ENCODE measurements around the gene POU2AF1. TPM values are rescaled to one million over a fixed set of nuclear protein-coding genes. Genes with fewer than 3 reads are reported as not detected.

Gene POU2AF1
- total RNA-seq, 1 experiment from 2014 or later, result 0.22 TPM

GRCh38 chr11:111326824-111327223, 52.3 kb downstream of the POU2AF1 start:
- Mint-ChIP-seq H3K4me1 (peaks cover 5% of the 10 kb centered on the region; the same call in 1 of the 2 replicates), H3K27ac (no peak overlapping the region), H3K36me3 (no peaks in the 10 kb centered on the region), H3K4me3 (no peak overlapping the region), H3K9me3 (no peaks in the 10 kb centered on the region), H3K27me3 (ENCODE audit: low read depth) (no peaks in the 10 kb centered on the region)
- no peak for DNase-seq (ENCODE audit: low spot score)
- ATAC-seq, result no peak
- TF ChIP-seq TEAD4 (CRISPR knock-in tag; IDR thresholded peaks at IDR 0.05), result no peak
- no peak for TF ChIP-seq ESRRA (CRISPR knock-in tag; IDR thresholded peaks at IDR 0.05; ENCODE audit: borderline replicate concordance)
- no peak for TF ChIP-seq ARID4B (CRISPR knock-in tag; IDR thresholded peaks at IDR 0.05; ENCODE audit: borderline replicate concordance)
- TF ChIP-seq IRF2 (CRISPR knock-in tag; IDR thresholded peaks at IDR 0.05; ENCODE audit: borderline replicate concordance, low read depth), result no peak
- no peak for TF ChIP-seq ZNF317 (CRISPR knock-in tag; IDR thresholded peaks at IDR 0.05; ENCODE audit: borderline replicate concordance, low read depth)
- no peak for TF ChIP-seq CREB1 (CRISPR knock-in tag; IDR thresholded peaks at IDR 0.05)
- TF ChIP-seq E2F1 (CRISPR knock-in tag; IDR thresholded peaks at IDR 0.05), result no peak
- TF ChIP-seq ATF2 (CRISPR knock-in tag; IDR thresholded peaks at IDR 0.05; ENCODE audit: borderline replicate concordance, low read depth), result no peak
- TF ChIP-seq ZNF138 (CRISPR knock-in tag; conservative IDR thresholded peaks at IDR 0.05), result no peak
- ChIA-PET POLR2A (no interaction called here), CTCF (interaction anchor here (1.0 to 1.4 kb wide), 2 partner anchors 102 to 119 kb away, joined by 3 to 4 read pairs; no protein-coding TSS in a partner anchor)

GRCh38 chr11:111325259-111325658, 53.8 kb downstream of the POU2AF1 start:
- Mint-ChIP-seq H3K36me3 (no peaks in the 10 kb centered on the region), H3K9me3 (no peaks in the 10 kb centered on the region), H3K27me3 (ENCODE audit: low read depth) (no peaks in the 10 kb centered on the region), H3K4me3 (no peak overlapping the region), H3K4me1 (peaks cover 13% of the 10 kb centered on the region), H3K27ac (no peak overlapping the region)
- TF ChIP-seq ERG (CRISPR knock-in tag; IDR thresholded peaks at IDR 0.05) (no peak), OVOL2 (CRISPR knock-in tag; IDR thresholded peaks at IDR 0.05; ENCODE audit: borderline replicate concordance) (no peak), NFYB (CRISPR knock-in tag; conservative IDR thresholded peaks at IDR 0.05; ENCODE audit: low read depth) (no peak), IRF1 (CRISPR knock-in tag; IDR thresholded peaks at IDR 0.05) (no peak), RELA (CRISPR knock-in tag; IDR thresholded peaks at IDR 0.05; ENCODE audit: borderline replicate concordance) (no peak), SP1 (CRISPR knock-in tag; conservative IDR thresholded peaks at IDR 0.05) (no peak), ZSCAN18 (CRISPR knock-in tag; IDR thresholded peaks at IDR 0.05) (no peak), E2F4 (CRISPR knock-in tag; IDR thresholded peaks at IDR 0.05; ENCODE audit: borderline replicate concordance, low read depth) (no peak), ZNF232 (CRISPR knock-in tag; IDR thresholded peaks at IDR 0.05) (no peak), JAZF1 (CRISPR knock-in tag; IDR thresholded peaks at IDR 0.05) (no peak), USF1 (CRISPR knock-in tag; IDR thresholded peaks at IDR 0.05) (no peak), HMGA2 (CRISPR knock-in tag; IDR thresholded peaks at IDR 0.05) (no peak), CREM (CRISPR knock-in tag; IDR thresholded peaks at IDR 0.05) (no peak), SMAD4 (CRISPR knock-in tag; IDR thresholded peaks at IDR 0.05) (no peak)
- CTCF ChIA-PET, result no interaction called here
- DNase-seq (ENCODE audit: low spot score) (no peak), ATAC-seq (no peak)
- POLR2A ChIA-PET, result no interaction called here
